H9 (cell line): ENCODE measurements around the gene SYNJ1. TPM values are rescaled to one million over a fixed set of nuclear protein-coding genes. Genes with fewer than 3 reads are reported as not detected.

Experiments used
- DNase-seq: peaks from one replicate; pipeline ENCODE4 v3.0.0-alpha.2; 2017
- H2AFZ ChIP-seq: one replicate; pipeline ENCODE4 v1.6.1; 2013; ENCODE audit warnings: mild to moderate bottlenecking, low read length, control low read depth, moderate library complexity
- H2AK5ac ChIP-seq: 2 replicates; pipeline ENCODE4 v1.6.1; 2013; ENCODE audit warnings: low read length, control low read depth, mixed read lengths; ENCODE audit not compliant: insufficient read length
- H2BK120ac ChIP-seq: one replicate; pipeline ENCODE4 v1.6.1; 2013; ENCODE audit warnings: low read depth, mild to moderate bottlenecking, low read length, control low read depth, inconsistent platforms; ENCODE audit not compliant: poor library complexity, severe bottlenecking
- H2BK12ac ChIP-seq: 2 replicates; pipeline ENCODE4 v1.6.1; 2013; ENCODE audit warnings: low read length, control low read depth, mixed read lengths, low read depth; ENCODE audit not compliant: insufficient read length
- H2BK15ac ChIP-seq: 2 replicates; pipeline ENCODE4 v1.6.1; 2013; ENCODE audit warnings: low read depth, low read length, control low read depth
- H2BK20ac ChIP-seq: one replicate; pipeline ENCODE4 v1.6.1; 2013; ENCODE audit warnings: low read depth, mild to moderate bottlenecking, low read length, control low read depth, inconsistent platforms; ENCODE audit not compliant: poor library complexity, severe bottlenecking
- H2BK5ac ChIP-seq: 2 replicates; pipeline ENCODE4 v1.6.1; 2013; ENCODE audit warnings: low read length, control low read depth, mixed read lengths; ENCODE audit not compliant: insufficient read length
- H3K14ac ChIP-seq: 2 replicates; pipeline ENCODE4 v1.6.1; 2013; ENCODE audit warnings: low read length, control low read depth; ENCODE audit not compliant: insufficient read depth
- H3K18ac ChIP-seq: 2 replicates; pipeline ENCODE4 v1.6.1; 2013; ENCODE audit warnings: low read depth, mild to moderate bottlenecking, mixed read lengths, low read length, control low read depth; ENCODE audit not compliant: insufficient read length
- H3K23ac ChIP-seq: 2 replicates; pipeline ENCODE4 v1.6.1; 2013; ENCODE audit warnings: low read length, control low read depth, mixed read lengths, low read depth; ENCODE audit not compliant: insufficient read length
- H3K23me2 ChIP-seq: 2 replicates; pipeline ENCODE4 v1.6.1; 2013; ENCODE audit warnings: low read depth, mild to moderate bottlenecking, mixed read lengths, low read length, control low read depth; ENCODE audit not compliant: insufficient read length, poor library complexity, severe bottlenecking
- H3K27ac ChIP-seq: 2 replicates; pipeline ENCODE4 v1.5.1; 2013; ENCODE audit warnings: low read length, control low read depth, mixed read lengths, low read depth; ENCODE audit not compliant: insufficient read length
- H3K27me3 ChIP-seq: 2 replicates; pipeline ENCODE4 v1.6.1; 2013; ENCODE audit warnings: low read length, control low read depth, inconsistent platforms; ENCODE audit not compliant: insufficient read depth
- H3K4ac ChIP-seq: 2 replicates; pipeline ENCODE4 v1.6.1; 2013; ENCODE audit warnings: low read depth, mild to moderate bottlenecking, control low read depth, inconsistent platforms, low read length, moderate library complexity
- H3K4me1 ChIP-seq: 2 replicates; pipeline ENCODE4 v1.6.1; 2013; ENCODE audit warnings: low read length, control low read depth, inconsistent platforms; ENCODE audit not compliant: insufficient read depth
- H3K4me2 ChIP-seq: 2 replicates; pipeline ENCODE4 v1.6.1; 2013; ENCODE audit warnings: low read length, control low read depth, mixed read lengths; ENCODE audit not compliant: insufficient read length, insufficient read depth
- H3K56ac ChIP-seq: 2 replicates; pipeline ENCODE4 v1.6.1; 2013; ENCODE audit warnings: low read depth, mild to moderate bottlenecking, mixed read lengths, low read length, control low read depth; ENCODE audit not compliant: insufficient read length
- H3K79me1 ChIP-seq: 2 replicates; pipeline ENCODE4 v1.6.1; 2013; ENCODE audit warnings: low read depth, mild to moderate bottlenecking, moderate library complexity, low read length, control low read depth, inconsistent platforms; ENCODE audit not compliant: insufficient read depth, poor library complexity, severe bottlenecking
- H3K79me2 ChIP-seq: 2 replicates; pipeline ENCODE4 v1.6.1; 2013; ENCODE audit warnings: low read length, control low read depth, inconsistent platforms; ENCODE audit not compliant: insufficient read depth
- H3K9ac ChIP-seq: 2 replicates; pipeline ENCODE4 v1.6.1; 2013; ENCODE audit warnings: low read length, control low read depth, mixed read lengths; ENCODE audit not compliant: insufficient read length; ENCODE audit errors: extremely low read depth
- H3K9me3 ChIP-seq: one replicate; pipeline ENCODE4 v1.6.1; 2013; ENCODE audit warnings: low read depth, low read length, inconsistent platforms; ENCODE audit not compliant: control insufficient read depth
- H3T11ph ChIP-seq: one replicate; pipeline ENCODE4 v1.6.1; 2013; ENCODE audit warnings: mild to moderate bottlenecking, low read length, control low read depth, inconsistent platforms
- H4K20me1 ChIP-seq: one replicate; pipeline ENCODE4 v1.6.1; 2013; ENCODE audit not compliant: control insufficient read depth, insufficient read length, insufficient read depth
- H4K5ac ChIP-seq: 2 replicates; pipeline ENCODE4 v1.6.1; 2013; ENCODE audit warnings: low read depth, mild to moderate bottlenecking, mixed read lengths, low read length, control low read depth; ENCODE audit not compliant: insufficient read length
- H4K8ac ChIP-seq: replicated peaks from 2 replicates; pipeline ENCODE4 v1.6.1; 2013; ENCODE audit warnings: low read length, control low read depth, mixed read lengths, low read depth; ENCODE audit not compliant: insufficient read length
- H4K91ac ChIP-seq: 2 replicates; pipeline ENCODE4 v1.6.1; 2013; ENCODE audit warnings: low read depth, mild to moderate bottlenecking, moderate library complexity, mixed read lengths, low read length, control low read depth; ENCODE audit not compliant: insufficient read length
- H3K27ac Mint-ChIP-seq, 3 experiments: 2 replicates in 2 of 3; 3 replicates in 1 of 3; pipeline ENCODE4 v1.8.0; 2020 to 2021; ENCODE audit warnings: mixed read lengths in 3 of 3, mild to moderate bottlenecking in 1 of 3, moderate library complexity in 1 of 3
- H3K27me3 Mint-ChIP-seq: 2 replicates; pipeline ENCODE4 v1.8.0; 2021; ENCODE audit warnings: low read depth, mild to moderate bottlenecking, moderate library complexity, mixed read lengths
- H3K36me3 Mint-ChIP-seq, 3 experiments: 2 replicates in 2 of 3; 3 replicates in 1 of 3; pipeline ENCODE4 v1.8.0; 2020 to 2021; ENCODE audit warnings: low read depth in 3 of 3, mixed read lengths in 3 of 3; ENCODE audit not compliant: insufficient read depth in 1 of 3
- H3K4me1 Mint-ChIP-seq, 2 experiments: 2 replicates each; pipeline ENCODE4 v1.8.0; 2020; ENCODE audit warnings: mixed read lengths in 2 of 2
- H3K4me3 Mint-ChIP-seq, 2 experiments: 2 replicates in 1 of 2; 3 replicates in 1 of 2; pipeline ENCODE4 v1.8.0; 2020 to 2021; ENCODE audit warnings: mild to moderate bottlenecking in 2 of 2, mixed read lengths in 2 of 2, moderate library complexity in 1 of 2
- H3K9me3 Mint-ChIP-seq, 2 experiments: 2 replicates in 1 of 2; 3 replicates in 1 of 2; pipeline ENCODE4 v1.8.0; 2020; ENCODE audit warnings: mild to moderate bottlenecking in 2 of 2, mixed read lengths in 2 of 2, moderate library complexity in 1 of 2
- CTCF ChIP-seq: fragments of 200-600 bp; sonication (generic); conservative IDR thresholded peaks from 3 replicates; pipeline ENCODE4 v1.8.0; 2021; ENCODE audit warnings: antibody characterized with exemption, mild to moderate bottlenecking
- WGBS: extraction: QIAGEN DNeasy Blood & Tissue Kit; methylation state at CpG from one replicate; pipeline ENCODE4 v1.1.7; 2013; ENCODE audit warnings: missing lambda C conversion rate, low lambda C conversion rate, mixed read lengths; ENCODE audit not compliant: insufficient read length; ENCODE audit errors: extremely low coverage; 5-methylcytosine and 5-hydroxymethylcytosine counted together
- total RNA-seq: library from RNA; stranded (reverse); gene quantifications from 2 replicates; pipeline ENCODE4 v1.2.1, GENCODE V29; 2021

The SYNJ1 gene
- total RNA-seq, 1 experiment from 2014 or later, result 7.1 TPM

DNA sequence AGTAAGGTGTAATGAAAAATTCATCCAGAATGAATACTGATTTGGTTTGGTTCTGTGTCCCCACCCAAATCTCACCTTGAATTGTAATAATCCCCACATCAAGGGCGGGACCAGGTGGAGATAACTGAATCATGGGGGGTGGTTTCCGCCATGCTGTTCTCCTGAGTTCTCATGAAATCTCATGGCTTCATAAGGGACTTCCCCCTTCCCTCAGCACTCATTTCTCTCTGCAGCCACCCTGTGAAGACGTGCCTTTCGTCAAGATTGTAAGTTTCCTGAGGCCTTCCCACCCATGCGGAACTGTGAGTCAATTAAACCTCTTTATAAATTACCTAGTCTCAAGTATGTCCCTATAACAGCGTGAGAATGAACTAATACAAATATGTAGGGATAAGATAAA lies 5.5 kb upstream of the SYNJ1 start:
- Histone ChIP-seq H4K5ac (no peak overlapping the region), H4K8ac (no peak overlapping the region), H3K27ac (no peak overlapping the region), H2BK12ac (no peak overlapping the region), H2BK5ac (no peak overlapping the region), H2BK20ac (no peak overlapping the region), H3K27me3 (no peaks in the 10 kb centered on the region), H3K79me2 (no peaks in the 10 kb centered on the region), H3K4me1 (no peaks in the 10 kb centered on the region), H3K18ac (no peak overlapping the region), H3K23ac (no peak overlapping the region), H3K14ac (no peak overlapping the region), H3K4ac (no peak overlapping the region), H4K91ac (no peak overlapping the region), H2BK15ac (no peak overlapping the region), H3K9me3 (no peaks in the 10 kb centered on the region), H3K79me1 (no peaks in the 10 kb centered on the region), H3K9ac (no peak overlapping the region), H3K23me2 (no peaks in the 10 kb centered on the region), H3K56ac (no peak overlapping the region), H2AFZ (no peak overlapping the region), H3K4me2 (no peak overlapping the region), H4K20me1 (no peaks in the 10 kb centered on the region), H2BK120ac (no peak overlapping the region), H3T11ph (no peak overlapping the region), H2AK5ac (no peak overlapping the region)
- peaks cover 10 to 30% (median 19%) of the 10 kb centered on the region in 3 experiments for H3K36me3 Mint-ChIP-seq
- H3K4me3 Mint-ChIP-seq, result no peak overlapping the region
- peak overlapping the region in 1 of 3 experiments; percentile 71; a peak in 1 of 7 replicates for H3K27ac Mint-ChIP-seq
- H3K27me3 Mint-ChIP-seq, result no peaks in the 10 kb centered on the region
- H3K9me3 Mint-ChIP-seq, result no peaks in the 10 kb centered on the region
- TF ChIP-seq CTCF, result no peak
- H3K4me1 Mint-ChIP-seq, result peaks cover 14 to 35% of the 10 kb centered on the region in 2 experiments
- WGBS, result no CpG with 5 or more reads among the region's 6 CpGs
- DNase-seq, result no peak
